NCI-H1417 treated with DMSO at 0.1 percent for 48 hours (cell line): ENCODE results near the gene ME1.
"Not testable (repeated sequence)": the region's sequence is repeated elsewhere in the genome, so short reads cannot be mapped to it uniquely, and the experiment has no call there.

Experiments used
- DNase-seq: peaks from one replicate; lab custom pipeline; 2025; lab: John Stamatoyannopoulos, UW

The ME1 gene

DNA sequence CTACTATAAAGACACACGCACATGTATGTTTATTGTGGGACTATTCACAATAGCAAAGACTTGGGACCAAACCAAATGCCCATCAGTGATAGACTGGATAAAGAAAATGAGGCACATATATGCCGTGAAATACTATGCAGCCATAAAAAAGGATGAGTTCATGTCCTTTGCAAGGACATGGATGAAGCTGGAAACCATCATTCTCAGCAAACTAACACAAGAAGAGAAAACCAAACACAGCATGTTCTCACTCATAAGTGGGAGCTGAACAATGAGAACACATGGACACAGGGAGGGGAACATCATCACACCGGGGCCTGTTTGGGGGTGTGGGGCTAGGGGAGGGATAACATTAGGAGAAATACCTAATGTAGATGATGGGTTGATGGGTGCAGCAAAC is 174.1 kb downstream of the ME1 start:
- not testable (repeated sequence) for DNase-seq

DNA sequence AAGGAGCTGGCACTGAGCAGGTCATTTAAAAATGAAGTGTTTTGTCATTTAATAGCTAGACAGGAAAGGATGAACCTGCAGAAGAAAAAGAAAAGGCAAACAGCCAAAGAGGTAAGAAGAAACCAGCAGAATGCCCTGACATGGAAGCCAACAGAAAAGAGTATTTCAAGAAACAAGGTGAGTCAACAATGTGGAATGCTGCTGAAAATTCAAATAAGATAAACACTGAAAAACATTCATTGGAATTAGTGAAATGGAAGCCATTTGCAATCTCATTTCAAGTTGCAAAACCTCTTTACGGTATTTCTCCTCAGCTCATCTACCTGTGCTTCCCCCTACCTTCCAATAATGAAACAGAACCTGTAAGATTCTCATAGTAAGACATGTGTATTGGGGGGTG is 178.1 kb downstream of the ME1 start:
- DNase-seq: no peak

DNA sequence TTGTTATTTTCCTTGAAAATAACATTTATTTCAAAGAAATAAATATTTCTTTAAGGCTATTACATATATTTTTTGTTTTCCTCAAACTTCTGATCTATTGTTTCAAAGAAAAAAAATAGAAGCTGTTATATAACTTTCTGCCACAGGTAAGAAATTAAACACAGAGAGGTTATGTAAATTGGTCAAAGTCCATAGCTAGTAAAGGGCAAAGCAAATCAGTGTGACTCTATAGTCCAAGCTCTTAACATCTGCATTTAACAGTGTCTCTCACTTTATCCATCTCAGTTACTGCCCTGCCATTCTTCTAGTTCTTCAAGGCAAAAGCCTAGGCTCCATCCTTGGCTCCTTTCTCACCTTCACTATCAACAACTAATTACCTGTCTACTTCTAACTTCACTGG is 180.6 kb downstream of the ME1 start:
- no peak for DNase-seq

DNA sequence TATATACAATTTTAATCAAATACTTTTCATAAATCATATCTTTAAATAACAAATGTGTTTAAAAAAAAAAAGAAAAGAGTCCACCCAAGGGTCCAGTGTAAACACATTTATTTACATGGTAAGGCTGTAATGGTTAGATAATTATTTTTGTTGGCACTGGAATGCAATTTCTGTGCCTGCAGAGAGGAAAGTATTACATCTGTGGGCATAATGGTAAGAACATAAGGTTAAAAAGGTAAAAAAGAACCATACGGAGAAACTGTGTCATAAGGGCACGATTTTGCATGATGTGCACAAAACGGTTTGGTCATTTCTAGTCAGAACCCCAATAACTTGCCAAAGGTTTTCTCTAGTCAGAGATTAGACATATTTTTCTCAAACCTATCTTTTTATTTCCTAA is 183.4 kb downstream of the ME1 start:
- no peak for DNase-seq

DNA sequence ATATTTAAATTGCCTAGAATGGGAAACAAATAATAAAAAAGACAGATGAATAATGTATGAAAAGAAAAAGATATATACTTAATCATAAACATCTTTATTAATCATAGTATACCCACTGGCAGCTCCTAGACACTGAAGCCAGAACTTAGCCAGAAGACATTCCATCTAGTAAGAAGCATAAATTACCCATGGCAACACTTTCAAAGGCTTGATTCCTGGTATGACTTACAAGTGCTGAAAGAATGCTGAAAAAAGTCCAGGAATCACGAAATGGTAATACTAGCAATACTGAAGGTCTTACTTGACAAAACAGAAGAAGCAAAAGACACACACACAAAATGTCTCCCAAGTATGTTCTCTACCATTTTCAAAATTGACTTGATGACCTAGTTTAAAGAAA is 199.7 kb downstream of the ME1 start:
- no peak for DNase-seq

DNA sequence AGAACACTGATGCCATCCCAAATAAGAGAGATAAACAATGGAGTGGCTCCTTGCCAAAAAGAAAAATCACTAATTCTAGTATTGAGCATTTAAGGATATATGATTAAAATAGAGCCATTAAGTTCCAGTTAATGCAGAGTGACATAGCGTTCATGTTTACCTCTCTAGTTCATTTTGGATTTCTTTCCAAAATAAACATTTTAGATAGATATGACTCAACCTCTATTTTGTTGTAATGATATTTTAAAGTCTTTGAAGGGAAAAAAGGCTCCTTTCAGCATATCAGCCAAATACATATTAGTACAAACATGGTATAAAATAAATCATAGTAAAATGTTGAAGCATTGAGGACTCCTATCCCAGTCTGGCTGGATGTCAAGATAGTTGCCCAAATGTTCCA is 204.3 kb downstream of the ME1 start:
- no peak for DNase-seq

DNA sequence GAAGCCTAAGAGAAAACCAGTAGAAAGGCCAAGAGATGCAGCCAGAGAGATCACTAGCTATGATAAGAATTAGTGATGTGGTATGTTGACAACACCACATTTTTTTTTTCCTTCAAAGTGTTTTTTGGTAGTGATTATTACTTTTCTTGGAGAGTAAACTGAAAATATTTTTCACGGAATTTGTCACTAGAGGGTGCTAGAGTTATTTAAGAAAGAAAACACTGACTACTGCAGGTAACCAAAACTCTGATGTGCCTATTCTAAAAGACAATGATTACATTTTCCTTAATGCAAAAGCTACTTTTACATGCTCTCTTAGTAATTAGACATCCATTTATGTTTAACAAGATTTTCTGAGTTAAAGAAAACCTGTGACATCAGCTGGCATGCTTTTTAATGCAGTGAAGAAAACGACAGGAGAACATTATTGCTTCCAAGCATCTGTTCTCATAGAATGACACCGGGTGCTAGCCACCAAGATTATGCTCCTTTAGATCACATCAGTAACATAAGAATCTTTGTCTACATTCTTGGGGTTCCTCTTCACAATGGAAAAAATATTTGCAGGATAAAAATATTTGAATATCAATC is 208.9 kb downstream of the ME1 start:
- peak; percentile 18 for DNase-seq

DNA sequence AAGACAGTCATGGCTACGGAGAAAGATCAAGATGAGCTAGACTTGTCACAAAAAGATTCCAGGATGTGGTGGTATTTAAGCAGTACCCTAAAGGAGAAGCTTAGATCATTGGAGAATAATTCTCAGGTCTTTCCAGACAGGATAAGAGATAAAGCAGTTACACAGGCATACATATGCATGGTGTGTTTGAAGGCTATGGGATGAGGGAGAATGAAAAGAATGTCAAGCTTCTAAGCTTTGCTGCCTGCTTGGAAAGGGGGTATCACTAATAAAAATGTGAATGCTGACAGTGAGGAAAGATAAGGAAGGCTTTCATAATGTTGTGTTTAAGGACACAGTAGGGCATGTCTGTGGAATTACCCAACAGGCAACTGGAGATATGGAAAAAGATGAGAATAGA is 209.6 kb downstream of the ME1 start:
- DNase-seq: no peak

DNA sequence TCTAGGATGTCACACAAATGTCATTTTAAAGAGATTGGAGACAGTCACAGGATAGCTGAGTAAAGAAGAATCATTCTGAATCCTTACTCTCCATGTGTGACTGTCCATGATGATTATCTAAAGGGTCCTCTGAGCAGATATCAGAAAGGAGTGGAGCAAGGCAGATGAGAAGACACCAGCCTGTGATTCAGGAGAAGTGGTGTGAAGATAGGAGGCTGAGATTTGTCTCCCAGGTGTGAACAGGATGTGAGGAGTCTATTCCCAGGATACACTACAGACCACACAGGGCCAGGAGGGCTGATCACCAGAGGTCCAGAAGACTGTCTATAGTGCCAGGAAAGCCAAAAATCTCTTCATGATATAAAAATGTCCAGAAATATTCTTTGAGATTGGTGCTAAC is 210.7 kb downstream of the ME1 start:
- no peak for DNase-seq

DNA sequence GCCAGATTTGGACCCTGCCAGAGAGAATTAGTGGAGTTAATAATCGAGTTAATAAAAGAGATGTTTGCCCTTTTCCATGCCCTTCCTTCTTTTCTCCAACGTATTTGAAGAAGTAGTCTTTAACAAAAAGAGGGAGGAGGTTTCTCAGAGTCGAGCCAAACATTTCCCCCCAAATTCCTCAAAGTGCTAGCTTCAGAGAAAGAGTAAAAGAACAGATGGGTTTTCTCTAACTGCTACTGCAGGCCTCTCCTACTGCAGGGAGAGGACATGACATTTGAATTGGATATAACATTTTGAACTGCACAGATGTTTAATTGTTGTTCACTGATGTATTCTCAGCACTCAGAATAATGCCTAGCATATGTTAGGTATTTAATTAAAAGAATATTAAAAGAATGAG is 212.2 kb downstream of the ME1 start:
- no peak for DNase-seq

DNA sequence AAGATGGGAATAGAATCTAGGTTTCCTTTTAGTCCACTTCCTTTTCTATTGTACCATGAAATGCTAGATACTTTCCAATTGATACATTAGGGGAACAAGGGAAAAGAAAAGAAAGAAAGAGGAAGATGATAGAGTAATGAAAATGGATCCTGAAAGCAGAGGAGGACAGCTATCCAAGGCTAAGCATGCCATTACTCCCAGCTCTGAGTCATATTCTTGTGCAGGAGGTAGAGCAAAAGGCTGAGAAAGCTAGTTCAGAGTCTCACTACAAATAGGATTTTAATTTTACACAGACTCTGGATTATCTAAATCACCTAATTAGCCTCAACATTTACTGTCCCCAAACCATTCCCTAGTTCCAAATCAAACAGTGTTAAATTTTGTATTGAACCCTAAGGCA is 214.0 kb downstream of the ME1 start:
- DNase-seq: no peak

DNA sequence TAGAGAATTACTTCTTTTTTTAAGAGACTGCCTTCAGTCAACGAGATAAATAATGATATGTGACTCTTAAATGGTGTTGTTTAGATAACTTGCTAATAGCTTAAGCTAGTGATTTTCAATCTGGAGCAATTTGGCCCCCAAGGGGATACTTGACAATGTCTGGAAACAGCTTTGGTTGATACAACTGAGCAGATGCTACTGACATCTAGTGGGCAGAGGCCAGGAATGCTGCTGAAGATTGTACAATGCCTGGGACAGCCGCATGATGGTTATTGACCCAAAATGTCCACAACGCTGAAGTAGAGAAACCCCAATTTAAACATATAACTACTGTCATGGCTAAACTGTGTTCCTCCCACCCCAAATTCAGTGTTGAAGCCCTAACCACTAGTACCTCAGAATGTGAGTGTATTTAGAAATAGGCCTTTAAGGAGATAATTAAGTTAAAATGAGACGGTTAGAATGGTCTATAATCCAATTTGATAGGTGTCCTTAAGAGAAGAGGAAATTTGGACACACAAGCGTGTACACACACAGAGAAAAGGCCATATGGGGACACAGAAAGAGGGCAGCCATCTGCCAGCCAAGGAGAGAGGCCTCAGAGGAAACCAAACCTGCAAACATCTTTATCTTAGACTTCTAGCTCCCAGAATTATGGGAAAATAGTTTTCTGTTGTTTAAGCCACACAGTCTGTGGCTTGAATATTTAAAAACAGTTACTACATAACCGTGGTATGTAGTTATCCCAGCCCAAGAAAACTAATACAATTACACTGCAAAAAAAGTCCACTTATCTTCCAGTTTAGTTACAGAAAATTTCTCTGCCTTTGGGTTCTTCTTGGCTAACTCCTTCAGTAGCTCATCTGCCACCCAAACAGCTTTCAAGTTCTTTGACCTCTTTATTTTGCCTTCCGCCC is 215.5 kb downstream of the ME1 start:
- no peak for DNase-seq

DNA sequence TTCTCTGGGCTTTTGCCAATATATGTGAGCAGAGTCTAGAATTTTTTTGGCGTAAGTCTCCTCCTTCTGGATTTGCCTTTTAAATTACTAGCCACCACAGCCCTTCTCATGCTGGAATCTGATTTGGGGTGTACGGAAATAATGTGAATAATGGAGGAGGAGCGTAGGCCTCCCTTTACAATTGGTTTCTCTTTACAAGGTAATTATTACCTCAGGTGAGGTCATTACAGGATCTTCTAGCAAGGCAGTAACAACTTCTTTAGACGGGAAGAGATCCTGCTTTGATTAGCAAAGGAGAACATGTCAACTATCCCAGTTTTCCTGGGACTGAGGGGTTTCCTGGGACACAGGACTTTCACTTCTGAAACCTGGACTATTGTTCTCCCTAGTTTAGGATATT is 228.8 kb downstream of the ME1 start:
- no peak for DNase-seq

DNA sequence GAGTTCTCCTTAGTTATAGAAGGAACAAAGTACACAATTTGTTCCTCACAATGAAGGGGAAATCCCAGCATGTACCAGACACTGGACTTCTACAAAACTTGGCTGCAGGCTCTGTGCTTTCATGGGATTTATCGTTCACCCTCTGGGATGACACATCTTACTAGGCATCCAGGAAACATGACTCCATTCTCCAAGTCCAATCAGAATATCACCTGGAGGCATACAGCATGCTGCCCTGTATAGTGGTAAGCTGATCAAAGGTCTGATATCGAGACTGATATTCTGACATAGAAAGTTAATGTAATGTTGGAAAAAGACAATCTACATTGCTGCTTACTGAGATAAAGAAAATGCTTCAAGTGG is 231.0 kb downstream of the ME1 start:
- DNase-seq: no peak

DNA sequence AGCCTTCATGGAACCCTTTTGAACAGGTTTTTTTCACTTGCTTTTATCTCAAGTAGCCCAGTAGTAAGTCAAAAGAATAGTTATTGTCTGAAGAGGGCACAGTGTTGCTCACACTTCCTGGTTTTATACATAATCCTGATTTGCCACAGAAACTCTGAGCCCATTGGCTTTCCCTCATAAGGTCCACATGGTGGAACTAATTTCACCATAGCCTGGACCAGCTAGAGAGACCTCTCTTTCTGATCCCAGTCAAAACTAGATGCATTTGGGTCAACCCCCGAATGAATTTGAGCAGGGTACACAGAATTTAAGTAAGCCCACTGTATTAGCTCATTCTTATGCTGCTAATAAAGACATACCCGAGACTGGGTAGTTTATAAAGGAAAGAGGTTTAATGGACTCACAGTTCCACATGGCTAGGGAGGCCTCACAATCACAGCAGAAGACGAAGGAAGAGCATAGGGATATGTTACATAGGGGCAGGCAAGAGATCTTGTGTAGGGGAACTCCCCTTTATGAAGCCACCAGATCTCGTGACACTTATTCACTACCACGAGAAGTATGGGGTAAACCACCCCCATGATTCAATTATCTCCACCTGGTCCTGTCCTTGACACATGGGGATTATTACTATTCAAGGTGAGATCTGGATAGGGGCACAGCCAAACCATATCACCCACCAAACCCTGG is 231.5 kb downstream of the ME1 start:
- DNase-seq: no peak

DNA sequence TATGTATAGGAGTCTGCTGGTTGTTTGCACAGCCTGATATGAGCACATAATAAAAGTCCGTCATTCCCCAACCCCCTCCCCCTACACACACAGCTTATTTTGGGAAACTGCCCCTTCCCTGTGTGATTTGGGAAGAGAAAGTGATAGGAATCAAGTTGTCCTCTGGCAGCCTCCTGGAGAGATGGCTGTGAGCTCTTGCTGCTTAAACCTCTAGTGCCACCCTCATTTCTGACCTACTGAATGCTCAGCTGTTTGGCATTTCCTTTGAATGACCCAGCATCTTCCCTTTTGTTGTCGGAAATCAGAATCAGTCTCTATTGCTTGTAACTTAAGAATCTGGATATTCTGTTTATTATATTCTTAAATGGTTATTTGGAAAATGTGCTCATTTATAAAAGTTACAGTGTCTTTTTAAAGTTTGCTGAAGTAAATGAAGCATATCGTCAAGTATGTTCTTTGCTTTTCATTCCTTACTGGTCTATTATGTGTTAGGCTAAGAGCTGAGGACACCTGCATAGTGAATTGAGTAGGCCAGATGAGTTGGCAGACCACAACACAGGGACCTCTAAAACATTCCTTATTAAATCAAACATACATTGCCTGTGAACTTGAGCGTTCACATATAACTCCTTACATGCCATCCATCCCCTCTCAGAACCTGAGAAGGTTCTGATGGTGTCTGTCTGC is 232.2 kb downstream of the ME1 start:
- no peak for DNase-seq

DNA sequence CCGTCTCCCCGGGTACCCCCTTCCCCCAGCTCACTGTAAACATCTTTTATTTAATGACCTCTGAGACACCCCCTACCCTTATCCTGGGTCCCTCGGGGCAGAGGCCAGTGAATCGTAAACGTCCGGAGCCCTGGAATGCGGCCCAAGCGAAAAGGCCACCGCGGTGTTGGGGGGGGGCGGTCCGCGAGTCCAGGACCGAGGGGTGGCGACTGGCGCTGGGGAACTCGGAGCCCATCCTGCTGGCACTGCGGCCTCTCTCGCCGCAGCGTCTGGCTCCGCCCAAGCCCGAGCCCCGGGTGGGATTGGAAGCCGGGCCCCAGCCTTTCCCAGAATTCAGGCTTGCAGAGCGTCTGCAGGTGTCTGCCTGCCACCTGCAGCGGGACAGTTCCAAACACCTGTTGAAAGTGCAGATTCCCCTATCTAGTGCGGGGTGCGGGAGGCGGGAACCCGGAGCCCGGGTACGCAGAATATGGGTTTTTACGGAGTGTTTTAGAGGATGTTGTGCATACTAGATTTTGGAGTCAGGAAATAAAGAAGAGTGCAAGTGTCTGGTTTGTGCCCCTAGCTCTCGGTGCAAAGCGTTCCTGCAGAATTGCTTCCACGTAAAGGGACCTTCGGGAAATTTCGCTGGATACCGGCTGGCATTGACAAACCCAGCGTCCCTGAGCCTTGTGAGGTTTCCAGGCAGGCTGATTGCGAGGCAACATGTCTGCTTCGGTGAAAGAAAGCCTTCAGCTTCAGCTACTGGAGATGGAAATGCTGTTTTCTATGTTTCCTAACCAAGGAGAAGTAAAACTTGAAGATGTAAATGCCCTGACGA is 236.9 kb downstream of the ME1 start:
- DNase-seq: no peak

DNA sequence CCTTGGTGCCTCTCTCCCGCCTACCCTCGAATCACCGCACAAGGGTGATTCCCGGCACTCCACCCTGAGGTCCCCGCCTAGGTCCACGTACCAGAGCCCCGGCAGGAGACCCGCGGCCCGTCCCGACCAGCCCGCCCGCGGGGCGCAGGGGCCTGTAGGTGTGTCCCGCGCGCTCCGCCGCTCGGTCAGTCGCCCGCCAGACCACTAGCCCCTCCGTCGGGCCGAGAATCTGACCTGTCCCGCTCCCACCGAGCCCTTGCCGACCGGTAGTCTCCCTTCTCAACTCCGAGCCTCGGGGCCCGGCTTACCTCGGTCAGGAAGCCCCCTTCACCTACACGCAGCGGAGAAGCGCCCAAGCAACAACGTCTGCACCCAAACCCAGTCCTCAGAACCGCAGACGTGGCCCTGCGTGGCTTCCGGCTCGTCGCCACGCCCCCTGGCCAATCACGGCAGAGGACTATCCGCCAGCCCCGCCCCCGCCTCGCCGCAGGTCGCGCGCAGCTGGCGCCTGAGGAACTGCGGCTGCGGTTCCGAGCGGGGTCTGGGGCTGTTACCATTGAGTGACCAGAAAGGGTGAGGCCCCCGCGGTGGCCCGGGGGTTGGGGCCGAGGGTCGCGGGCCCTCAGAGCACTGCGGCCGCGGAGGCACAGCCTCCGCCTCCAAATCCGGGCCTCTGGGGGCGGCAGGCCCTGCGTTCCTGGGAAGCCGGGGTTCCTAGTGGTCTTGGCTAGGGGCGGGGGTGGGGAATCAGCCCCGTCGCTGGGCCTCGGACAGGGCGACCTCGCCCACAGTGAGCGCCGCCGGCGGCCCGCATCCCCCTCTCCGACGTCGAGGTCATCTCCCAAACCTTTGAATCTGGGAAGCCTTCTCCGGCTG is 237.7 kb downstream of the ME1 start, which contains the start of the genes PGM3 and RWDD2A:
TSS of gene PGM3 (minus strand) at position 395 of the 876 bp plus-strand sequence. CDS start 2,253 bp downstream, outside the sequence.
TSS of gene RWDD2A (plus strand) at position 487 of the 876 bp plus-strand sequence. CDS start 1,095 bp downstream, outside the sequence.
- no peak for DNase-seq

DNA sequence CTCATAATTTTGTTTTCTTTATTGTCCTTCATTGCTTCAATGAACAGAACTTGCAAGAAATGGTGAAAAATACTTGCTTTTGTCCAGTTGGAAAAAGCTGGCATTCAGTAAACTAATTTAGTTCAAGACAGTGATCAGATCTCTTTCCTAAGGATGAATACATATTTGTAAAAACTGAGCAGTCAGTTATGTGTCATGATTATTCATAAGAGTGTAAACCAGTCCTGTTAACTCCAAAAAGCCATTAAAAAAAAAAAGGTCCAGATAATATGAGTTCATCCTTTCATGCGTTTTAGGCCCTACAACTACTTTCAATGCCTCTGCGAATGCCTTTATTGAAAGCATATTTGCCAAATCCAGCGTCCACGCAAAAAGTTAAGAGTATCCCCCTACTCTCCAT is 238.4 kb downstream of the ME1 start:
- DNase-seq: no peak

DNA sequence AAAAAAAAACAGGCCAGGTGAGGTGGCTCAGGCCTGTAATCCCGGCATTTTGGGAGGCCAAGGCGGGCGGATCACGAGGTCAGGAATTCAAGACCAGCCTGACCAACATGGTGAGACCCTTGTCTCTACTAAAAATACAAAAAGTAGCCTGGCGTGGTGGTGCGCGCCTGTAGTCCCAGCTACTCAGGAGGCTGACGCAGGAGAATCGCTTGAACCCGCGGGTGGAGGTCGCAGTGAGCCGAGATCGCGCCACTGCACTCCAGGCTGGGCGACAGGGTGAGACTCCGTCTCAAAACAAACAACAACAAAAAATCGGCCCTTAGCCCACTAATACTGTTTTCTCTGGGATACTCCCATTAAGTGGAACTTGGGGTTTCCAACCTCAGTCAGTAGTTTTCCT is 238.9 kb downstream of the ME1 start:
- DNase-seq: not testable (repeated sequence)
